Stimulated activated effector memory CD8-positive, alpha-beta T cell treated with anti-CD3 and anti-CD28 coated beads, Interleukin-12 subunit alpha, Interleukin-12 subunit beta, amount 100 ng/mL, for 72 hours (primary cell): ENCODE data around the gene SMAP2.

Source experiments
- ATAC-seq: fragments of 150-1000 bp; cut with Tn5 transposase; 2 replicates; pipeline ENCODE4 v1.10.0; 2021
- DNase-seq, 2 donors: peaks; one replicate each; pipeline ENCODE4 v3.0.0; 2021 to 2022; ENCODE audit warnings: low spot score in 2 of 2
- H3K27ac Mint-ChIP-seq: one replicate; pipeline ENCODE4 v1.8.0; 2022; ENCODE audit warnings: mild to moderate bottlenecking, mixed read lengths
- H3K36me3 Mint-ChIP-seq: one replicate; pipeline ENCODE4 v1.8.0; 2022; ENCODE audit warnings: mild to moderate bottlenecking, mixed read lengths
- H3K4me1 Mint-ChIP-seq: one replicate; pipeline ENCODE4 v1.8.0; 2022; ENCODE audit warnings: mixed read lengths
- H3K4me3 Mint-ChIP-seq: one replicate; pipeline ENCODE4 v1.8.0; 2022; ENCODE audit warnings: mild to moderate bottlenecking, mixed read lengths
- H3K9me3 Mint-ChIP-seq: one replicate; pipeline ENCODE4 v1.8.0; 2022; ENCODE audit warnings: mixed read lengths

SMAP2 gene

GRCh38 chr1:40360631-40361030 lies 12.9 kb upstream of the SMAP2 start:
- Mint-ChIP-seq H3K4me1 (peaks cover 11% of the 10 kb centered on the region), H3K4me3 (no peak overlapping the region), H3K36me3 (peaks cover 6% of the 10 kb centered on the region), H3K9me3 (peaks cover 6% of the 10 kb centered on the region), H3K27ac (no peak overlapping the region)
- DNase-seq = no peak
- no peak for ATAC-seq

DNA sequence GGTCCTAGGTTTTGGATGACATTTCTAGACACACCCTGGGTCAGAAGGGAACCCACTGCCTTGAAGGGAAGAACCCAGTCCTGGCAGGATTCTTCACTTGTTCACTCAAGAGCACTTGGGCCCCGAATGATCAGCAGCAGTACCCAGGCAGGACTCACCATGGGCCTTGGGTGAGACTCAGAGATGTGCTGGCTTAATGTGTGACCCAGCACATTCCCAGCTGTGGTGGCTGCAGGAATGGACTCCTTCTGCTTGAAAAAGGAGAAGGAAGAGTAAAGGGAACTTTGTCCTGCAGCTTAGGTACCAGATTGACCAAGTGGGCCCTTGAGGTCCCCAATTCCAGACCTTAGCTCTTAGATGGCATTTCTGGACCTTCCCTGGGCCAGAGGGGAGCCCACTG lies 12.3 kb upstream of the SMAP2 start:
- ATAC-seq (no peak), DNase-seq (no peak)
- Mint-ChIP-seq H3K36me3 (peaks cover 6% of the 10 kb centered on the region), H3K27ac (peak overlapping the region; percentile 63), H3K4me1 (peaks cover 11% of the 10 kb centered on the region), H3K4me3 (no peak overlapping the region), H3K9me3 (peaks cover 6% of the 10 kb centered on the region)

- no peak for DNase-seq
- Mint-ChIP-seq H3K36me3 (peaks cover 6% of the 10 kb centered on the region), H3K9me3 (peaks cover 6% of the 10 kb centered on the region), H3K27ac (peak overlapping the region; percentile 63), H3K4me1 (peaks cover 11% of the 10 kb centered on the region), H3K4me3 (no peak overlapping the region)
- no peak for ATAC-seq
Observed at GRCh38 chr1:40361637-40362036, 11.9 kb upstream of the SMAP2 start.

DNA sequence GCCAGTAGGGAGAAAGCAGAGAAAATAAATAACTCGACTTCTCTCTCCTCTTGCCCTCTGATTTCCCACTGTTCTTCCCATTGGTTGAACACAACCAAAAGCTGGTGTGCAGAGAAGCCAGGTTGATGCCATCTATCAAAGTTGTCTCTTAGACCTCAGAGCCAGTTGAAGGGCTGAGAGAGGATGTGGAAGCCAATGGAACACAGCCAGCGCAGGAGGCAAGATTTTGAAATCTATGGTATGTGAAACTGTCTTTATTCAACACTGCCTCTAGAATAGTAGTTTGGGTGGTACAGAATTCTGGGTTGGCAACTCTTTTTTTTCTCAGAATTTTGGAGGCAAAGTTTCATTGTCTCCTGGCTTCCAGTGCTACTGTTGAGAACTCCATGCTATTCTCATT lies 11.3 kb upstream of the SMAP2 start:
- ATAC-seq (no peak), DNase-seq (no peak)
- peak overlapping the region; percentile 63 for H3K27ac Mint-ChIP-seq
- H3K9me3 Mint-ChIP-seq = peaks cover 6% of the 10 kb centered on the region
- H3K4me1 Mint-ChIP-seq = peaks cover 11% of the 10 kb centered on the region
- H3K4me3 Mint-ChIP-seq = no peak overlapping the region
- H3K36me3 Mint-ChIP-seq = peaks cover 6% of the 10 kb centered on the region

GRCh38 chr1:40362699-40363098 lies 10.8 kb upstream of the SMAP2 start:
- ATAC-seq (no peak), DNase-seq (no peak)
- Mint-ChIP-seq H3K4me3 (no peak overlapping the region), H3K4me1 (peaks cover 11% of the 10 kb centered on the region), H3K9me3 (peaks cover 6% of the 10 kb centered on the region), H3K27ac (no peak overlapping the region), H3K36me3 (peaks cover 6% of the 10 kb centered on the region)

DNA sequence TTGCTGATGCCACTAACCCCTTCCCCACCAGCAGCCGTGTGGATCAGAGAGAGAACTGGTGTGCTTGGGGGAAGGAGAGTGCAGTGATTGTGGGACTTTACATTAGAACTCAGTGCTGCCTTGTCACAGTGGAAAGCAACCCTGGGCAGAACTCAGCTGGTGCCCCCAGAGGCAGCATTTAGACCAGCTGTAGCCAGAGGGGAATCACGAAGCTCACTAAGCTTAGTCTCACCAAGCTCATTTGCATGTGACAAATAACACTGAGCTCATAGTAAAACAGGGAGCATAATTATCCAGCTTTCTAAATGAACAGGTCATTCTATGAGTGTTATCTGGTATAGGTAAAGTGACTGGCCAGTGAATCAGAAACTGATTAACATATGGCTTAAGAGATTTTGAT lies 9.8 kb upstream of the SMAP2 start:
- DNase-seq (peak in 1 of 2 donors; percentile 71), ATAC-seq (peak; percentile 100)
- Mint-ChIP-seq H3K36me3 (peaks cover 6% of the 10 kb centered on the region), H3K9me3 (peaks cover 5% of the 10 kb centered on the region), H3K4me3 (no peak overlapping the region), H3K4me1 (peaks cover 11% of the 10 kb centered on the region), H3K27ac (peak overlapping the region; percentile 29)

DNA sequence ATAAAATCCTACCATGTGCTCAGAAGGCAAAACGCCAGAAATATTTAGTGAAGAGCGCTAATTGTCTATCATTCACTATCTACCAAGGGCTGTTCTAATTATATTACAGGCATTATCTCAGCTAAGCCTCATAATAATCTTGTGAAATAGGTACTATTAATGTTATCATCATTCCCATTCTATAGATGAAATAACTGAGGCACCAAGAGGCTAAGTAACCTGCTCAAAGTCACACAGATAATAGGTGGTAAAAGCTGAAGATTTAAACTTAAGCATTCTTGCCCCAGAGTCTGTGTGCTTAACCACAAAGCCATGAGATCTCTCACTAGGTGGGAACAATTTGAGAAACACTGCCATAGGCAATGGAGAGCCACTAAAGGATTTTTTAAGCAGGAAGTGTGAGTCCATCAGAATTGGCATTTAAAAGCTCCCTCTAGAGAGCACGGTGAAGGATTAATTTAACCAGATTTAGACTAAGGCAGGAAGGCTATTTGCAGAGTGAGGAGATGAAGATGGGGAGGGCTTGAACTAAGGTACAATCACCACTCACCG lies 1.7 kb upstream of the SMAP2 start:
- H3K27ac Mint-ChIP-seq = no peak overlapping the region
- H3K9me3 Mint-ChIP-seq = no peaks in the 10 kb centered on the region
- ATAC-seq = no peak
- no peak for DNase-seq
- H3K36me3 Mint-ChIP-seq = peaks cover 39% of the 10 kb centered on the region
- H3K4me1 Mint-ChIP-seq = peaks cover 25% of the 10 kb centered on the region
- H3K4me3 Mint-ChIP-seq = no peak overlapping the region

- DNase-seq (no peak), ATAC-seq (no peak)
- H3K36me3 Mint-ChIP-seq = peaks cover 49% of the 10 kb centered on the region
- peak overlapping the region; percentile 93 for H3K27ac Mint-ChIP-seq
- no peaks in the 10 kb centered on the region for H3K9me3 Mint-ChIP-seq
- H3K4me3 Mint-ChIP-seq = peak overlapping the region; percentile 84
- peaks cover 33% of the 10 kb centered on the region for H3K4me1 Mint-ChIP-seq
Observed at GRCh38 chr1:40372658-40373322, 737 bp upstream of the SMAP2 start.

DNA sequence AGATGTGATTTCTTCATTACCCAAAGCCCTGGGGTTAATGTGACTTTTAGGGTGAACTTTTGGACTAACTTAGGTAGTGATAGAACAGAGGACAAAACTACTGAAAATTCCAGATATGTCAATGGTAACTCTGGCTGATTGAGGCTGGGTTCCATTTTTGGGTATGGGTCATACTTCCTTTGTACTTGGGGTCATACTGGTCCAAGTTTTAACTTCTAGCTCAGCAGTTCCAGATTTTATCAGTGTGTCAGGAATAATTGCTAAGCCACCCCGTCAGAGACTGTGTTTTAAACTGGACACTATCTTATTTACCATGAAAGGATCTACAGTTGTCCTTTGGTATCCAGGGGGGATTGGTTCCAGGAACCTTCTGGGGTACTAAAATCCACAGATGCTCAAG lies 4.0 kb downstream of the SMAP2 start:
- DNase-seq (no peak), ATAC-seq (no peak)
- Mint-ChIP-seq H3K9me3 (no peaks in the 10 kb centered on the region), H3K4me1 (peaks cover 56% of the 10 kb centered on the region), H3K36me3 (peaks cover 95% of the 10 kb centered on the region), H3K4me3 (peak overlapping the region; percentile 84), H3K27ac (peak overlapping the region; percentile 93)

- H3K36me3 Mint-ChIP-seq = peaks cover 99% of the 10 kb centered on the region
- H3K27ac Mint-ChIP-seq = peak overlapping the region; percentile 97
- DNase-seq (no peak), ATAC-seq (no peak)
- H3K4me1 Mint-ChIP-seq = peaks cover 71% of the 10 kb centered on the region
- H3K9me3 Mint-ChIP-seq = no peaks in the 10 kb centered on the region
- peak overlapping the region; percentile 84 for H3K4me3 Mint-ChIP-seq
Observed at GRCh38 chr1:40379785-40380452, 6.4 kb downstream of the SMAP2 start.

DNA sequence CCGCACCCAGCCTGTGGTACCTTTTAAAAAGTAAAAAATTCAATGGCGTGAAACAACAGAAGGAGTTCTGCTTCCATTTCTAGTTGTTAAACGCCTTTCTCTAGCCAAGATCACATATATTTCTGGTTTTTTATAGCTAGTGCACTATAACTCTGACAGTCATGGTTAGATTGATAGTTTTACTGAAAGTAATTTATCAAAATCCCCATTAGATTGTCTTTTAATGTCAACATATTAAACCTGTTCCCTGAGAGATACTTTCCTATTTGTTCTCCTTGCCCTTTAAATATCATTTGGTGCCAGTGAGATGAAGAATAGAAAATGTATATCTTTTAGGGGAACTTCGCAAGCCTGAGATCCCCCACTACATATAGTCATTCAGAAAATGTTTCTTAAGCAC lies 7.3 kb downstream of the SMAP2 start:
- ATAC-seq (no peak), DNase-seq (no peak)
- Mint-ChIP-seq H3K9me3 (no peaks in the 10 kb centered on the region), H3K4me3 (peak overlapping the region; percentile 84), H3K4me1 (peaks cover 80% of the 10 kb centered on the region), H3K36me3 (peaks cover 99% of the 10 kb centered on the region), H3K27ac (peak overlapping the region; percentile 97)

DNA sequence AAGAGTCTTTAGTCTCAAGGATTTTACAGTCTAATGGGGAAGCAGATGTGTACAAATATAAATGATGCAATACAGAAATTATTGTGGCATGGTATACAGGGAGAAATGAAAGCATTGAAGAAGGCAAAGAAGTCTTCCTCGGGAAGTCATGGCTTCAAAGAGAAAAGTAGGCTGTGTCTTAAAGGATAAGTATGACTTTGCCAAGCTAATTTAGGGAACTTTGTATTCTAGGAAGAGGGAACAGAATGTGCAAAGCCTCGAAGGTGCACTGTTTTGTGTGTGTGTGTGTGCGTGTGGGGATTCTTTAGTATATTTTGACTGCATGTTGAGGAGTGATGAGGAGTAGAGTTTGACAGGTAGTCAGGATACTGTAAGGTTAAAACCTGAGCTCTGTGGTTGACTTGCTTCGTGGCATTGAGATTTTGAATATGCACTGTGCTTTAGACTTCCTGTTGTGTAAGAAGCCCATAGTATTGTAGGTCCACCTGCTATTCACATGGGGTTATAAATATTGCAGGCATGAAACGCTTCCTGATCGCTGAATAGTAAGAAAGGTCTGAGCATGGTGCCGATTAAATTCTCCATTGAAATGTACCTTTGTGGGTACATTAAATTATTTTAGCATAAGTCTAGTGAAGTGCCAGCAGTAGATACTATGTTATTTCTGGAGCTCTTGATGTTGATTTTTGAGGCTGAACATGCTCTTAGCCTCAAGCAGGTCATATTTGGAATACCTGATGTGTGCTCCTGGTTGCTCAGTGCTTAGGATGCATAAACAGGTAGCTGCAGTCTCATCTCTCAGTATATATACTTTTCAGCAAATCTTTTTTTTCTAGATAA lies 8.0 kb downstream of the SMAP2 start:
- Mint-ChIP-seq H3K4me3 (peak overlapping the region; percentile 84), H3K36me3 (peaks cover 99% of the 10 kb centered on the region), H3K4me1 (peaks cover 81% of the 10 kb centered on the region), H3K9me3 (no peaks in the 10 kb centered on the region), H3K27ac (peak overlapping the region; percentile 97)
- DNase-seq (no peak), ATAC-seq (peak; percentile 22)

DNA sequence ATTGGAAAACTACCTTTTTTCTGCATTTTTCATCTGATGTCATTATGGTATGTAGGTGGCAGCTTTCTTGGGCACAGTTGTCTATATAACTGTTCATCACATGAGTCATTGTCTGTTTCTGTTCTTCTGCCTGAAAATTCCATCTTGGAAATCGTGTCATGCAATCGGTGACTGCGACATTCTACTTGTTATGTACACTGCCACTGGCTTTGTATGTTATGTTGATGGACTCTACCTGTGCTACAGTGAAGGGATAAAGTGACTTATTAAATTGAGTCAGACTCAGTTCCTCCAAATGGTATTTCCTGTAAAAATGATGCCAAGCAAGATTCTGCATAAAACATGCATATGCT lies 8.6 kb downstream of the SMAP2 start:
- DNase-seq (no peak), ATAC-seq (no peak)
- Mint-ChIP-seq H3K4me1 (peaks cover 79% of the 10 kb centered on the region), H3K27ac (peak overlapping the region; percentile 97), H3K36me3 (peaks cover 99% of the 10 kb centered on the region), H3K4me3 (peak overlapping the region; percentile 84), H3K9me3 (no peaks in the 10 kb centered on the region)

- DNase-seq = no peak
- Mint-ChIP-seq H3K27ac (peak overlapping the region; percentile 97), H3K9me3 (no peaks in the 10 kb centered on the region), H3K4me1 (peaks cover 78% of the 10 kb centered on the region), H3K36me3 (peaks cover 99% of the 10 kb centered on the region), H3K4me3 (peak overlapping the region; percentile 84)
- no peak for ATAC-seq
Observed at GRCh38 chr1:40382601-40383000, 9.1 kb downstream of the SMAP2 start.

GRCh38 chr1:40383095-40383487 lies 9.6 kb downstream of the SMAP2 start:
- no peak for ATAC-seq
- H3K36me3 Mint-ChIP-seq = peaks cover 96% of the 10 kb centered on the region
- peaks cover 78% of the 10 kb centered on the region for H3K4me1 Mint-ChIP-seq
- no peak for DNase-seq
- H3K27ac Mint-ChIP-seq = peak overlapping the region; percentile 97
- H3K9me3 Mint-ChIP-seq = no peaks in the 10 kb centered on the region
- peak overlapping the region; percentile 84 for H3K4me3 Mint-ChIP-seq
